Psoas muscle (tissue), 8 donors: ENCODE measurements around the gene KRT75. TPM values are rescaled to one million over a fixed set of nuclear protein-coding genes. Genes with fewer than 3 reads are reported as not detected.

Experiments used
- ATAC-seq, 4 donors: fragments of 200-7000 bp; cut with Tn5 transposase; one replicate each; pipeline ENCODE4 v1.9.1; 2020; ENCODE audit warnings: moderate library complexity in 3 of 4, mild to moderate bottlenecking in 2 of 4
- DNase-seq, 2 donors: peaks; one replicate each; pipeline ENCODE4 v3.0.0-alpha.2; 2020
- H3K27ac ChIP-seq: fragments of 200-600 bp; one replicate; pipeline ENCODE4 v1.8.0; 2022
- H3K27me3 ChIP-seq, 3 donors: fragments of 200-600 bp in 1 of 3; one replicate each; pipeline versions ENCODE4 v1.6.1 to v1.8.0; 2013 to 2022; ENCODE audit warnings: low read length in 2 of 3, mild to moderate bottlenecking in 2 of 3, moderate library complexity in 1 of 3; ENCODE audit not compliant: insufficient read depth in 3 of 3
- H3K36me3 ChIP-seq, 2 donors: fragments of 200-600 bp in 1 of 2; one replicate each; pipeline versions ENCODE4 v1.6.1 to v1.8.0; 2013 to 2022; ENCODE audit warnings: low read depth in 1 of 2, mild to moderate bottlenecking in 1 of 2, moderate library complexity in 1 of 2; ENCODE audit not compliant: insufficient read depth in 1 of 2
- H3K4me1 ChIP-seq: fragments of 200-600 bp; one replicate; pipeline ENCODE4 v1.8.0; 2022
- H3K4me3 ChIP-seq: fragments of 200-600 bp; one replicate; pipeline ENCODE4 v1.8.0; 2022; ENCODE audit warnings: mild to moderate bottlenecking
- H3K9me3 ChIP-seq: fragments of 200-600 bp; one replicate; pipeline ENCODE4 v1.8.0; 2022
- CTCF ChIP-seq: fragments of 200-600 bp; IDR thresholded peaks from one replicate; pipeline ENCODE4 v1.8.0; 2022; ENCODE audit warnings: antibody characterized with exemption
- WGBS, 3 donors: extraction: QIAGEN DNeasy Blood & Tissue Kit; methylation state at CpG; one replicate each; pipeline versions ENCODE4 v1.1.6 to v1.1.7; 2013; 5-methylcytosine and 5-hydroxymethylcytosine counted together
- intact Hi-C, 2 donors: fragments of 100-400 bp; cut with DNase I; formaldehyde crosslinking; loops; one replicate each; pipeline versions ENCODE4 v1.11.0 to v1.14.2; 2022
- polyA plus RNA-seq, 3 donors: library from polyadenylated mRNA; stranded (reverse); fragments of 200-250 nt; gene quantifications; one replicate each; pipeline ENCODE4 v1.2.3, GENCODE V29; 2013
- total RNA-seq, 4 donors: library from RNA; stranded (reverse); fragmentation: NEBNext Ultra II Directional in 2 of 4; extraction: Animal tissue kit (Norgen Biotek cat#: 25700) in 2 of 4; gene quantifications; one replicate each; pipeline versions ENCODE4 v1.2.1 to v1.2.4, GENCODE V29; 2021 to 2023
- donor health status: healthy with polysubstance abuse.
- donor health status: DM: no; HTN: no; CAD: no; lungs with moderate emphysema.
- donor health status: Bipolar disorder and iron deficiency.
- donor health status: healthy.
- donor health status: DM: yes; HTN: yes; CAD: no.
- donor health status: DM: no; HTN: no; CAD: no.
- donor health status: DM: no; HTN: no; CAD: no.
- donor health status: DM: yes; HTN: yes; CAD: no.

Gene KRT75
- total and polyA plus RNA-seq, 7 donors: not detected

GRCh38 chr12:52423661-52424500 is 10.3 kb downstream of the KRT75 start:
- Histone ChIP-seq H3K4me1 (no peaks in the 10 kb centered on the region), H3K9me3 (no peaks in the 10 kb centered on the region), H3K27ac (no peak overlapping the region), H3K27me3 (peaks cover 0 to 14% (median 0%) of the 10 kb centered on the region in 3 donors), H3K4me3 (no peak overlapping the region), H3K36me3 (no peaks in the 10 kb centered on the region)
- no peak for TF ChIP-seq CTCF
- ATAC-seq: no peak
- no peak for DNase-seq
- 47 to 59% (median 48%) methylated on average over 11 of the region's 11 CpGs for WGBS, 3 donors
- intact Hi-C loops: no loop called here

GRCh38 chr12:52423035-52423434 is 11.1 kb downstream of the KRT75 start:
- no peaks in the 10 kb centered on the region for H3K9me3 ChIP-seq
- intact Hi-C loops: no loop called here
- H3K36me3 ChIP-seq: no peaks in the 10 kb centered on the region
- no peaks in the 10 kb centered on the region for H3K4me1 ChIP-seq
- WGBS, 3 donors: 73 to 78% (median 77%) methylated on average over 6 of the region's 6 CpGs
- peaks cover 0 to 14% (median 0%) of the 10 kb centered on the region in 3 donors for H3K27me3 ChIP-seq
- H3K4me3 ChIP-seq: no peak overlapping the region
- no peak for TF ChIP-seq CTCF
- no peak overlapping the region for H3K27ac ChIP-seq
- DNase-seq (no peak), ATAC-seq (no peak)

- no peak for DNase-seq
- intact Hi-C loops: no loop called here
- Histone ChIP-seq H3K36me3 (no peaks in the 10 kb centered on the region), H3K4me3 (no peak overlapping the region), H3K4me1 (no peaks in the 10 kb centered on the region), H3K27me3 (peaks cover 0 to 14% (median 3%) of the 10 kb centered on the region in 3 donors), H3K9me3 (no peaks in the 10 kb centered on the region), H3K27ac (no peak overlapping the region)
- WGBS, 3 donors: 26 to 65% (median 42%) methylated on average over 1 of the region's 1 CpG
- no peak for ATAC-seq
- no peak for TF ChIP-seq CTCF
Observed at GRCh38 chr12:52419656-52420055, 14.5 kb downstream of the KRT75 start.

GRCh38 chr12:52418576-52419110 is 15.5 kb downstream of the KRT75 start:
- intact Hi-C loops: no loop called here
- TF ChIP-seq CTCF: no peak
- WGBS, 3 donors: 82 to 85% (median 84%) methylated on average over 4 of the region's 4 CpGs
- Histone ChIP-seq H3K27ac (no peak overlapping the region), H3K4me1 (no peaks in the 10 kb centered on the region), H3K9me3 (no peaks in the 10 kb centered on the region), H3K27me3 (peaks cover 0 to 14% (median 3%) of the 10 kb centered on the region in 3 donors), H3K4me3 (no peak overlapping the region), H3K36me3 (no peaks in the 10 kb centered on the region)
- DNase-seq (no peak), ATAC-seq (no peak)
